PC-9 (cell line): ENCODE results near the gene CEP72.

Source experiments
- CTCF ChIP-seq: fragments of 200-600 bp; sonication (generic); conservative IDR thresholded peaks from 2 replicates; pipeline ENCODE4 v1.6.1; 2017; ENCODE audit warnings: mixed run types, antibody characterized with exemption, mild to moderate bottlenecking, moderate library complexity
- EZH2 ChIP-seq: fragments of 200-600 bp; sonication (generic); IDR thresholded peaks from 2 replicates; pipeline ENCODE4 v1.8.0; 2017; ENCODE audit warnings: antibody characterized with exemption, low read depth

GRCh38 chr5:573976-574375 lies 38.2 kb upstream of the CEP72 start:
- no peak for TF ChIP-seq CTCF
- TF ChIP-seq EZH2, result no peak
